HuH-7 (cell line): ENCODE data around the gene FSIP1.

Experiments used
- DNase-seq: peaks from one replicate; pipeline ENCODE4 v3.0.0; 2011; ENCODE audit warnings: low spot score

Gene FSIP1

GRCh38 chr15:39756806-39757522 is 25.7 kb downstream of the FSIP1 start:
- DNase-seq, result no peak

DNA sequence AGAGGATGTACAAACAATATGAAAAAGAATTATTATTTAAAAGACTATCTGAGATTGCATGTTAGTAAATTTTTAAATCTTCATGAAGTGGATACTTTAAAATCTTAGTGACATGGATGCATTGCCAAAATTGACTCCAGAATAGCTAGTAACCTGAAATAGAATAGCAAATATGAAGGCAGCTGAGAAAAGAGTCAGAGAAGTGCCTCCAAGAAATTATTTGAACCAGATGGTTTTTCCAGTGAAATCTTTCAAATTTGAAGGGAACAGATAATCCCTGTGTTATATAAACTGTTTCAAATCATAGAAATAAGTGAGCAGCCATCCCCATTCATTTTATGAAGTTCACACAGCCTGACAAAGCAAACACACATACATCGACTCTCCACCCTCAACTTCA is 29.6 kb downstream of the FSIP1 start:
- DNase-seq, result no peak

DNA sequence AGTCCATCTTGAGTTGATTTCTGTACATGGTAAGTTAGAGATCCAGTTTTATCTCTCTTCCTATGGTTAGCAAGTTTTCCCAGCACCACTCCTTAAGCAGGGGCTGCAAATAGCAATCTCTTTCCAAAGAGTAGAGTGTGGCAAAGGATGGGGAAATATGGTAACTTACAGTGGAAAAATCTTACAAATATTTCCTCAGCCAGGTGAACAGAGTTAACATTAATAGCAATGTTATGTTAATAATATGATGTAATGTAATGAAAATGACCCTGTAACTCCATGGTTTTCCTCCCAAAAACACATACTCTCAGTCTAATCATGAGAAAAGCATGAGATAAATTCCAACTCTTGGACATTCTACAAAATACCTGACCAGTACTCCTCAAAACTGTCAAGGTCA is 30.4 kb downstream of the FSIP1 start:
- DNase-seq, result no peak

GRCh38 chr15:39748276-39748675 is 34.4 kb downstream of the FSIP1 start:
- DNase-seq, result no peak

- DNase-seq, result no peak
Observed at GRCh38 chr15:39747326-39747725, 35.3 kb downstream of the FSIP1 start.

GRCh38 chr15:39746714-39747276 is 35.8 kb downstream of the FSIP1 start:
- DNase-seq, result no peak

- DNase-seq, result no peak
Observed at GRCh38 chr15:39746176-39746575, 36.5 kb downstream of the FSIP1 start.

- no peak for DNase-seq
Observed at GRCh38 chr15:39745415-39745814, 37.2 kb downstream of the FSIP1 start.

DNA sequence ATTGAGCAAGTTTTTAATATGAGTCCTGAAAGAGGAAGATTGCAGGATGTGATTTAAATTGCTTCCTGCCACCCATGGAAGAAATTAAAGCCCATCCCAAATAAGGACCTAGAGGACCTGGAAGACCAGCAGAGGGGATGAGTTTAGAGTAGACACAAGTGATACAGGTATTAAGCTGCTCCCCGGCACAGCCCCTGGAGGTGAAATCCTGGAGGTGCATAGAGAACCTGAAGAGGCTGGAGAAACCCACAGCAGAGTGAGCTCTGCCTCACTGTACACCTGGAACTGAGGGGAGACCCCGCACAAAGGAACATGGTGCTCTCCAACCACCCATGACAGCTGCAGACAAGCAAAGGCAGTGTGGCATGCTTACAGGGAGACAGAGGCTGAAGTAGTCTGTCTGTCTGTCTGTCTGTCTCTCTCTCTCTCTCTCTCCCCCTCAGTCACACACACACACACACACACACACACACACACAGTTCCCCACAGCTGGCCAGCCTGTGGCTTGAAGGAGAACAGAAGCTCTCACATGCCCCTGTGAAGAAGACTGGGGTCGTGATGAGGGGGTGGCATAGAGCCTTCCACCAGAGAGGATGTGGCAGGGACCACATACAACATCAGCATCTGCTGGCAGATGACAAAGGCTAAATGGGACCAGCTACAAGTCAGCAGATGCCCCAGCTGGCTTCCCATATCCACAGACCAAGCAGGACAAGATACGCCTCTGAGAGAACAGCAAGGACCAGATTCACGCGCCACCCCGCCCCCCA is 38.1 kb downstream of the FSIP1 start:
- DNase-seq, result no peak

GRCh38 chr15:39743611-39744010 is 39.0 kb downstream of the FSIP1 start:
- no peak for DNase-seq

DNA sequence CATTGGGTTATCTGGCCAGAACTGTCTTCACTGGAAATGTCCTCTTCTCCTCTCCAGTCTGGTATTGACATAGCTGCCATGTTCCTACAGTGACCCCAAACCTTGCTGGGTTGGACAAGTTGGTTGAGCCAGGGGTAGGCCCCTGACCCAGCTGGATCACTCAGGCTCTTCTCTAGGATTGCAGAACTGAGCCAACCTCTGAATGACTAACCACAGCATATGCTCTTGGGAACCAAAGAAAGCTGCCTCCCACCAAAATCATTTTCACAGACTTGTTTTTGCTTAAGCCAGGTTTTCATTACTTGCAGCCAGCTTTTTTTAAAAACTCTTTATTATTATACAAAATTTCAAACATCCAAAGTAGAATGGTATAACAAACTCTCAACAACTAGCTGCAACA is 41.4 kb downstream of the FSIP1 start:
- DNase-seq, result no peak

DNA sequence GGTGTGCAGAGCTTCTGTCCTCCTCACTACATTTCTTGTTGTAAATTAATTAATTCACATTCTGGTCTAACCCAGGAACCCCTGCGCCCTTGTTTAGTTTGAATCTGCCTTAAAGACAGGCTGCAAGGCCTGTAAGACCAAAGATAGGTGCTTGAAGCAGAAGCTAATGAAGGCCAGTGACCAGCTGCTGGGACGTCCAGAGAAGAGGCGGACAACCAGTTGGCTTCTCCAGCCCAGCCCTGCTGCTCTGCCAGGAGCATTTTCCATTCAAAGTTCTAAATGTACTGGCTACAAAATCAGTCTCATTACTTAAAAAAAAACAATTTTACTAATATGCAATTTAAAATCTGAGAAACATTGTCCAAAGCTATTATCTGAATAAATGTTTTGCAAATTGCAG is 43.6 kb downstream of the FSIP1 start:
- DNase-seq, result no peak

DNA sequence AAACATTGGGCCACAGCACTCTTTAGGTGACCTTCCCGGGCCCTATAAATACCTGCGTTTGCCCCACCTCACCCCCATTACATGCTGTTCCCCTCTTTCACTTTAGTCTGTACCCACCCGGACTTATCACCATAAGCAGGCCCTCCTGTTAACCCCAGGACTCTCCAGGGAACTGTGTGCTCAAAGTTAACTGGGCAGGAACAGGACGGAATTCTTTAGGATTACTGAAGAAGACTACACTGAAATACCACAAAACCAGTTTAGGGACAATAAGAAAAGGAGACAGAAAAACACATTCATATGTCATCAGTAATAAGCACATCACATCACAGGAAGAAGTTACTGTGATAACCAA is 45.5 kb downstream of the FSIP1 start:
- no peak for DNase-seq

GRCh38 chr15:39736412-39737195 is 46.0 kb downstream of the FSIP1 start:
- DNase-seq, result no peak

DNA sequence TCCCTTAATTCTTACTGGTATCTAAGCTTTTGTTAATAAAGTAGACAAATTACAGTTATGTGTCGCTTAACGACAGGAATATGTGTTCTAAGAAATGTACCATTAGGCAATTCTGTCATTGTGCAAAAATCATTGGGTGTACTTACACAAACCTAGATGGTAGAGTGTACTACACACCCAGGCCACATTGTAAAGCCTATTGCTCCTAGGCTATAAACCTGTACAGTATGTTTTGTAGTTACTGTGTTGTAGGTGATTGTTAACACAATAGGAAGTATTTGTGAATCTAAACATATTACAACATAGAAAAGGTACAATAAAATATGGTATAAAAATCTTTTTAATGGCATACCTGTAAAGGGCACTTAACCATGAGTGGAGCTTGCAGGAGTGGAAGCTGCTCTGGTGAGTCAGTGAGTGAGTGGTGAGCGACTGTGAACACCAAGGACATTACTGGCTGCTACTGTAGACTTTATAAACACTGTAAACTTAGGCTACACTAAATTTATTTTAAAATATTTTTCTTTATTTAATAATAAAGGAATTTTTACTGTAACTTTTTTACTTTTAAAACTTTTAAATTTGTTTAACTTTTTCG is 47.4 kb downstream of the FSIP1 start:
- no peak for DNase-seq

DNA sequence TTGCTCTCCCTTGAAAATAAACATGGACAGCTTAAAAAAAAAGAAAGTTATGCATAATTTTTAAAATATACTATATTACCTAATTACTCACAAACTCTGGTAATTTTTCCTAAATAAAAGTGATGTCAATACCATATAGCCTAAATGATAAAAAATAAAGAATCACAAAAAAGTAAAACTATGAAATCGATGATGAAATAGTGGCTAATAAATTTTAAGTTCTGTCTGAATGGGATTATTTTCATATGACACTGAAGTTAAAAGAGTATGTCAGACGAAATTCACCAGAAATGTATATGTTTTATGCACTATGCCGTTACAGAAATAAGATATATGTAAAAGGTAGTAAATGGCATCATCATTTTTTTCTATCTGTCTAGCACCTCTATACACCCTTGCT is 51.4 kb downstream of the FSIP1 start:
- DNase-seq, result no peak

DNA sequence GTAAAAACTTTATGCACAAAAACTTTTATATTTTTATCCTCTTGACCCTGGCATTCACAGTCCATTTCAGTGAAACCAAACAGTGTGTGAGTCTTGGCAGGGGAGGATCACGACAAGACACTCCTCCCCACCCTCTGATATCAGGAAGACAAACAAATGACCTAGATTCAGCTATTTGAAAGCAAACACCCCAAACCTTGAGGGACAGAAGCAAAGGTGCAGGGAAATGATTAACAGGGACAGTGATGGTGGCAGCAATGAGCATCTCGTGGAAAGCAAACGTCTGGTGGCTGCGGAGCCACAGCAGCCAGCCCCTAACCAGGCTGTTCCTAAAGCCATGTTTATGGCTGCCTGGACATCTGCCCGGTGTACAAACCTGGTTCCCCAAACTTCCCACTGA is 52.1 kb downstream of the FSIP1 start:
- DNase-seq, result no peak

DNA sequence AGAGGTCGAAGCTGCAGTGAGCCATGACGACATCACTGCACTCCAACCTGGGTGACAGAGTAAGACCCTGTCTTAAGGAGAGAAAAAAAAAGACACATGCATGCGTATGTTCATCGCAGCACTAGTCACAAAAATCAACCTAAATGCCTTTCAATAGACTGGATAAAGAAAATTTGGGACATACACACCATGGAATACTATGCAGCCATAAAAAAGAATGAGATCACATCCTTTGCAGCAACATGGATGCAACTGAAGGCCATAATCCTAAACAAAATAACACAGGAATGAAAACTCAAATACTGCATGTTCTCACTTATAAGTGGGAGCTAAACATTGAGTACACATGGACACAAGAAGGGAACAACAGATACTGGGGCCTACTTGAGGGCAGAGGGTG is 53.1 kb downstream of the FSIP1 start:
- DNase-seq, result no peak

DNA sequence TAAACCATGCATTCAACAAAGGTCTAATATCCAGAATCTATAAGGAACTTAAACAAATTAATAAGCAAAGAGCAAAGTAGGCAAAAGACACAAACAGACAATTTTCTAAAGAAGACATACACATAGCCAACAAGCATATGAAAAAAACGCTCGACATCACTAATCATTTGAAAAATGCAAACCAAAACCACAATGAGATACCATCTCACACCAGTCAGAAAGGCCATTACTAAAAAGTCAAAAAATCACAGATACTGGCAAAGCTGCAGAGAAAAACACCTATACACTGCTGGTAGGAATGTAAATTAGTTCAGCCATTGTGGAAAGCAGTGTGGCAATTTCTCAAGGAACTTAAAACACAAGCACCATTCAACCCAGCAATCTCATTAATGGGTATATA is 53.8 kb downstream of the FSIP1 start:
- no peak for DNase-seq

GRCh38 chr15:39721893-39722292 is 60.7 kb downstream of the FSIP1 start:
- no peak for DNase-seq

DNA sequence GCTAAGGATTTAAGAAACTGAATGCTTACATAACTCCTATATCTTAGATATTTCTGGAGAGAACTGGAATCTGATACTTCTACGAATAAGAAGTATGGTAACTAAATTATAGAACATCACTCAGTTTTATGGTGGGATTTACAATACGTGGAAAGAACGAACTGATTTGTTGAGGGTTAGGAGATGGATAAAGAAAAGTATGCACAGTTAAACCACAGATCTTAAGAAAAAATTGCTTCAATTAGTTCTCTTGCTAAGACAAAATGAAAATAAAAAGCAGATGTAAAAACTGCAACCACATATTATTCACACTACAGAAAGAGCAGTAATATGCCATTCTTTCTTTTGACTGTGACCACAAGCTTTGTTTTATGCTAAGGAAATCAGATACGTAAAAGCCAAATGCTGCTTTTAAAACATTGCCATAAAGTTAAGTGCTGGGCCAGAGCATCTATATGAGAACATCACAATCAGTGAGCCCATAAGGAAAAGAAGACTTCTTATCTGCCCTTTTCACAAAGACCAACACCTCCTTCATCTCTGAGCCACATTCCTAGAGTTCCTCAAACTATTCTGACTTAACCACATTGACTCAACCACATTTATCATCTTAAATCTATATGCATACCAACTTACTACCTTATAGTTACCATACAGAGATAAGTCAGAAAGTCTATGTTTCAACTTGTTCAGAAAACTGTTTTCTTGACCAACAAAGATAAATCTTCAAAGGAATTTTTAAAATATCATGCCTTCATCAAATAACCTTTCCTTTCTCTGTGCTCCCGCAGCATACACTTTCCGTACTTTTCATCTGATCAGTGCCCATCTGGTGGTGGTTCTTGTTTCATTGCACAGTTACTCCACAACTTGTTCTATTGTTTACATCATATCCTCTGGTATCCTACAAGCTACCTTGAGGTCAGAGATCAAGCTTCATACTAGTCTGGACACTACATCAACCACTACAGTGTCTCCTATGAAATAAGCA is 61.7 kb downstream of the FSIP1 start:
- DNase-seq, result no peak
